Large intestine (tissue), 3 donors: ENCODE data around the gene EMILIN2. TPM values are rescaled to one million over a fixed set of nuclear protein-coding genes. Genes with fewer than 3 reads are reported as not detected.
"Not testable (repeated sequence)": the region's sequence is repeated elsewhere in the genome, so short reads cannot be mapped to it uniquely, and the experiment has no call there.

Experiments used
- DNase-seq, 2 donors: peaks; one replicate each; pipeline versions ENCODE4 v3.0.0 to v3.0.0-alpha.2; 2013
- H3K27ac ChIP-seq: one replicate; pipeline ENCODE4 v1.5.1; 2013; ENCODE audit warnings: low read length
- H3K27me3 ChIP-seq: 2 replicates; pipeline ENCODE4 v1.6.1; 2013; ENCODE audit warnings: low read length; ENCODE audit not compliant: control insufficient read depth, insufficient read depth
- H3K36me3 ChIP-seq: 2 replicates; pipeline ENCODE4 v1.6.1; 2013; ENCODE audit warnings: low read length; ENCODE audit not compliant: control insufficient read depth, insufficient read depth
- H3K4me1 ChIP-seq: one replicate; pipeline ENCODE4 v1.6.1; 2013; ENCODE audit warnings: low read length; ENCODE audit not compliant: control insufficient read depth, insufficient read depth
- H3K4me3 ChIP-seq: one replicate; pipeline ENCODE4 v1.5.1; 2013; ENCODE audit warnings: low read length
- H3K9me3 ChIP-seq: one replicate; pipeline ENCODE4 v1.6.1; 2013; ENCODE audit warnings: mild to moderate bottlenecking, low read depth, low read length, moderate library complexity; ENCODE audit not compliant: control insufficient read depth
- WGBS: methylation state at CpG from one replicate; pipeline ENCODE4 v1.1.5; 2013; ENCODE audit warnings: low lambda C conversion rate; ENCODE audit not compliant: insufficient coverage; 5-methylcytosine and 5-hydroxymethylcytosine counted together
- polyA plus RNA-seq: library from polyadenylated mRNA; unstranded; fragments of 120-200 nt; gene quantifications from one replicate; pipeline ENCODE4 v1.2.1, GENCODE V29; 2013

EMILIN2 gene
- polyA plus RNA-seq, 1 donor: 30.4 TPM

GRCh38 chr18:2821695-2822094 is 25.1 kb upstream of the EMILIN2 start:
- DNase-seq: no peak

GRCh38 chr18:2822213-2822921 is 24.4 kb upstream of the EMILIN2 start:
- Histone ChIP-seq H3K36me3 (no peaks in the 10 kb centered on the region), H3K4me3 (no peak overlapping the region), H3K4me1 (no peaks in the 10 kb centered on the region), H3K9me3 (no peaks in the 10 kb centered on the region), H3K27me3 (no peaks in the 10 kb centered on the region), H3K27ac (no peak overlapping the region)
- DNase-seq: no peak
- WGBS: 100% methylated on average over 1 of the region's 6 CpGs

More at GRCh38 chr18:2821695-2822094, 25.1 kb upstream of the EMILIN2 start:
- Histone ChIP-seq H3K4me3 (no peak overlapping the region), H3K9me3 (no peaks in the 10 kb centered on the region), H3K27ac (no peak overlapping the region), H3K4me1 (no peaks in the 10 kb centered on the region), H3K36me3 (no peaks in the 10 kb centered on the region), H3K27me3 (no peaks in the 10 kb centered on the region)
- no CpG with 5 or more reads among the region's 2 CpGs for WGBS

- Histone ChIP-seq H3K27ac (no peak overlapping the region), H3K36me3 (no peaks in the 10 kb centered on the region), H3K27me3 (no peaks in the 10 kb centered on the region), H3K4me1 (no peaks in the 10 kb centered on the region), H3K4me3 (no peak overlapping the region), H3K9me3 (no peaks in the 10 kb centered on the region)
- WGBS: 38% methylated on average over 1 of the region's 2 CpGs
- DNase-seq: no peak
These were observed 23.6 kb upstream of the EMILIN2 start for GRCh38 chr18:2823202-2823601.

- Histone ChIP-seq H3K4me3 (no peak overlapping the region), H3K27ac (no peak overlapping the region), H3K4me1 (no peaks in the 10 kb centered on the region), H3K36me3 (no peaks in the 10 kb centered on the region), H3K27me3 (no peaks in the 10 kb centered on the region), H3K9me3 (no peaks in the 10 kb centered on the region)
- no peak for DNase-seq
- whole genome bisulfite sequencing: 100% methylated on average over 1 of the region's 2 CpGs
These were observed 22.8 kb upstream of the EMILIN2 start for GRCh38 chr18:2823966-2824365.

- no CpG with 5 or more reads among the region's 5 CpGs for WGBS
- no peaks in the 10 kb centered on the region for H3K9me3 ChIP-seq
- H3K4me3 ChIP-seq: no peak overlapping the region
- no peaks in the 10 kb centered on the region for H3K36me3 ChIP-seq
- DNase-seq: no peak
- H3K4me1 ChIP-seq: no peaks in the 10 kb centered on the region
- no peaks in the 10 kb centered on the region for H3K27me3 ChIP-seq
- no peak overlapping the region for H3K27ac ChIP-seq
These were observed 21.9 kb upstream of the EMILIN2 start for GRCh38 chr18:2824865-2825264.

GRCh38 chr18:2825613-2826175 is 21.1 kb upstream of the EMILIN2 start:
- Histone ChIP-seq H3K4me1 (no peaks in the 10 kb centered on the region), H3K4me3 (no peak overlapping the region), H3K9me3 (no peaks in the 10 kb centered on the region), H3K27ac (no peak overlapping the region), H3K27me3 (no peaks in the 10 kb centered on the region), H3K36me3 (no peaks in the 10 kb centered on the region)
- peak in 1 of 2 donors; percentile 41 for DNase-seq
- WGBS: 20% methylated on average over 1 of the region's 3 CpGs

- no peaks in the 10 kb centered on the region for H3K36me3 ChIP-seq
- H3K9me3 ChIP-seq: no peaks in the 10 kb centered on the region
- H3K4me3 ChIP-seq: no peak overlapping the region
- 50% methylated on average over 2 of the region's 10 CpGs for WGBS
- H3K27me3 ChIP-seq: no peaks in the 10 kb centered on the region
- peak in 1 of 2 donors; percentile 15 for DNase-seq
- no peaks in the 10 kb centered on the region for H3K4me1 ChIP-seq
- H3K27ac ChIP-seq: no peak overlapping the region
These were observed 20.2 kb upstream of the EMILIN2 start for GRCh38 chr18:2826581-2826980.

- no peak overlapping the region for H3K4me3 ChIP-seq
- no peaks in the 10 kb centered on the region for H3K4me1 ChIP-seq
- H3K36me3 ChIP-seq: no peaks in the 10 kb centered on the region
- no peaks in the 10 kb centered on the region for H3K9me3 ChIP-seq
- no peak for DNase-seq
- H3K27ac ChIP-seq: no peak overlapping the region
- WGBS: 83% methylated on average over 1 of the region's 5 CpGs
- no peaks in the 10 kb centered on the region for H3K27me3 ChIP-seq
These were observed 19.7 kb upstream of the EMILIN2 start for GRCh38 chr18:2827061-2827460.

- H3K9me3 ChIP-seq, H3K4me3 ChIP-seq, H3K36me3 ChIP-seq, DNase-seq, H3K27me3 ChIP-seq, H3K4me1 ChIP-seq, H3K27ac ChIP-seq: not testable (repeated sequence)
- WGBS: no CpG with 5 or more reads among the region's 3 CpGs
These were observed 10.7 kb upstream of the EMILIN2 start for GRCh38 chr18:2836118-2836517.

GRCh38 chr18:2837290-2837689 is 9.5 kb upstream of the EMILIN2 start:
- not testable (repeated sequence) for H3K27ac ChIP-seq, DNase-seq, H3K4me3 ChIP-seq, H3K4me1 ChIP-seq, H3K9me3 ChIP-seq, H3K36me3 ChIP-seq, H3K27me3 ChIP-seq

GRCh38 chr18:2839202-2839601 is 7.6 kb upstream of the EMILIN2 start:
- no peak overlapping the region for H3K4me3 ChIP-seq
- H3K4me1 ChIP-seq: no peaks in the 10 kb centered on the region
- peaks cover 17% of the 10 kb centered on the region for H3K27me3 ChIP-seq
- DNase-seq: no peak
- no peak overlapping the region for H3K27ac ChIP-seq
- H3K9me3 ChIP-seq: no peaks in the 10 kb centered on the region
- 60% methylated on average over 1 of the region's 8 CpGs for WGBS
- H3K36me3 ChIP-seq: no peaks in the 10 kb centered on the region
